ENCODE results near the gene ATP6V1B1.

ATP6V1B1 gene

GRCh38 chr2:70978341-70979179, 42.9 kb downstream of the ATP6V1B1 start, which contains the start of gene ANKRD53:
TSS of gene ANKRD53 (plus strand) at chr2:70978630. CDS start at chr2:70978646, 16 bp downstream.
- no peak for DNase-seq

- DNase-seq = no peak
These were observed 43.4 kb downstream of the ATP6V1B1 start for GRCh38 chr2:70979180-70979488.

GRCh38 chr2:70979626-70980025, 43.9 kb downstream of the ATP6V1B1 start:
- DNase-seq = no peak

- DNase-seq = no peak
These were observed 45.7 kb downstream of the ATP6V1B1 start for GRCh38 chr2:70981421-70981820.

- no peak for DNase-seq
These were observed 46.4 kb downstream of the ATP6V1B1 start for GRCh38 chr2:70981866-70982810.

- no peak for DNase-seq
These were observed 47.3 kb downstream of the ATP6V1B1 start for GRCh38 chr2:70982971-70983370.

- DNase-seq = no peak
These were observed 48.0 kb downstream of the ATP6V1B1 start for GRCh38 chr2:70983506-70984227.

- no peak for DNase-seq
These were observed 48.5 kb downstream of the ATP6V1B1 start for GRCh38 chr2:70984228-70984575.

GRCh38 chr2:70984576-70985282, 49.0 kb downstream of the ATP6V1B1 start:
- peak; percentile 74 for DNase-seq

GRCh38 chr2:70985283-70985688, 49.6 kb downstream of the ATP6V1B1 start:
- no peak for DNase-seq

GRCh38 chr2:70985956-70986355, 50.3 kb downstream of the ATP6V1B1 start:
- DNase-seq = no peak

- DNase-seq = no peak
These were observed 50.9 kb downstream of the ATP6V1B1 start for GRCh38 chr2:70986499-70987189.

GRCh38 chr2:70987386-70987785, 51.7 kb downstream of the ATP6V1B1 start:
- no peak for DNase-seq

GRCh38 chr2:70988151-70988550, 52.5 kb downstream of the ATP6V1B1 start:
- DNase-seq = no peak

GRCh38 chr2:70988726-70989648, 53.3 kb downstream of the ATP6V1B1 start:
- DNase-seq = no peak

- DNase-seq = no peak
These were observed 54.5 kb downstream of the ATP6V1B1 start for GRCh38 chr2:70990216-70990615.

- no peak for DNase-seq
These were observed 55.4 kb downstream of the ATP6V1B1 start for GRCh38 chr2:70991142-70991541.

- no peak for DNase-seq
These were observed 56.0 kb downstream of the ATP6V1B1 start for GRCh38 chr2:70991742-70992141.

GRCh38 chr2:70992945-70993853, 57.5 kb downstream of the ATP6V1B1 start:
- DNase-seq = no peak

Data from CD4-positive, alpha-beta T cell treated with Interleukin-4 for 4 hours (primary cell).